Stimulated activated CD4-positive, alpha-beta T cell treated with anti-CD3 and anti-CD28 coated beads, Interleukin-15, amount 100 ng/mL, for 1 hour (primary cell): ENCODE data around the gene CXXC4.

ENCODE experiments used
- DNase-seq, 2 donors: peaks; one replicate each; pipeline ENCODE4 v3.0.0-alpha.2; 2020; ENCODE audit warnings: low read depth in 1 of 2, low spot score in 1 of 2

The CXXC4 gene

DNA sequence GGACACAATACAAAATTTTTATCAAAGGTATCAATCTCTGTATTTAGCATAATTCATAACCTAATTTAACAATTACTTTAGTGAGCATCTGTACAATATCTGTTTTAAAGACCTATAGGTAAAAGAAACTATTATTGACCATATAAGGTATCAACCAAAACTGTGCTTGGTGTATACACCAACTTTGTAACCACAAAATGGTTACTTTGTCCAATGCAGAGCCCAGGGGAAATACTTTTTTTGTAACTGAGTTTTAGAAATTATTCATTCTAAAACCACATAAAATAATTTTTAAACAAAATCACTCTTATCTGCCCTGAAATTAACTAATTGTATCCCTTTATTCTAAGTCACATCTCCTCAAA is 5.0 kb downstream of the CXXC4 start:
- DNase-seq = no peak

DNA sequence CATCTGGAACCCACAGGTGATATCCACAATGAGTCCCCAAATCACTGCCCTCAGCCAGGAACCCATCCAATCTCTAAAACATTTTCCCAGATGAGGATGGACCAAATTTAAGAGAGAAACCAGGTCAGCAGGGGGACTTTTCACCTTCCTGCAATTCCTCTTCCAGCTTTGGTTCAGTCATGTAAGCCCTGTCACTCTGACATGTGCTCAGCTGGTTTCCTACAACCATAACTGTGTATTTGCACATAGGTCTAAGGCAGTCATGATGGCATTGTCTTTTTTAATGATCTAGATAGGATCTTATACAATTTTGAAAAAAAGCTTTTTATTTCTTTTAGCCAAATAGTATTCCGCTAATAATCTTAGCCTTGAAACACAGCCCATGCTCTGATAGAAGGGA is 6.5 kb downstream of the CXXC4 start:
- DNase-seq = no peak

DNA sequence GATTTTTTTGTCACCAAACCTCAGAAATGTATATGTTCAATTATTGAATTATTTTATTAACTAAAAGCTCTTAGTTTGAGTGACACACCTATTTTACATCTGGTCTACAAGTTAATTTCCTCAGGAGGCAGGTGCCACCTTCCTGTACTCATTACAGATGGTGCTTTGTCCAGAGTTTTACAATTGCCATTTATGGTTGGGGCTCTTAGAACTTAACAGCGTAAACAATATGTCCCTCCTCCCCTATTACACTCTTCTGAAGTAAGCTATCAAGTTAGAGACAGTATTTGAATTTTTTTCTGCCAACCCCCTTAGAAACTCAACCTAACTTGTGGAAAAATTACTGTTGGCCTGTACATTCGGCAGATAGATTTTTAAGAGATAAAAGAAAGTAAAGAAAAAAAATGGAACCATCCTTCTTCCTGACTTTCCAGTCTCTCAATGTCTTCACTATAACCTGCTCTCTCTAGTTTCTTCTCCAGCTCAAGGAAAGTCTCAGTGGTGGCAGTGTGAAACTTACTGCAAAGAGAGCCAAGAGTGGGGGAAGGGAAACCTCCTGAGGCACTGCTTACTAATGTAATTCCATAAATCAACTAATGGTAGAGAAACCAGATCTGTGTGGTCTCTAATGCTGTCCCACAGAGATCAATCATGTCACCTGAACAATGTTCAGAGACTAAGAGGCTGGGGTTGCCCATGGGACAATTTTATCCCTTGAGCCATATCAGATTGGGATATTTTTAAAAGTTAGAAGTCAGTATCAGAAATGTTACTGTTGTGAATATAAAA is 7.8 kb downstream of the CXXC4 start:
- no peak for DNase-seq

DNA sequence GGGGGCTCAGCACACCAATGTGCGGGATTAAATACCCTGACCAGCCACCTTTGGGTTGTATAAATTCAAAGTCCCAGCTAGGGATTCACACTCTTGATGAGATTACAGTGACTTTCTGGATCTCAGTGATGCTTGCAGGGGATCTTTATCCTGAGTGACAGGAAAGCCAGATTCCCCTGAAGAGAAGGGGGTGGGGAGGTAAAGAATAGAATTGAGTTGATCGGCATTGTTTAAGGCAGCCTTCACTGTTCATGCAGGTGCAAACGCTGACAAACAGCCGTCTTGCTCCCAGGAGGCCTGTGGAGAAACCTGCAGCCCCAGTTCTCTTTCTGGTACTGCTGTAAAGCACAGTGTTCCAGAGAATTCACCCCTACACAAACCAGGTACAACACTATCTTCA is 19.0 kb downstream of the CXXC4 start:
- no peak for DNase-seq

DNA sequence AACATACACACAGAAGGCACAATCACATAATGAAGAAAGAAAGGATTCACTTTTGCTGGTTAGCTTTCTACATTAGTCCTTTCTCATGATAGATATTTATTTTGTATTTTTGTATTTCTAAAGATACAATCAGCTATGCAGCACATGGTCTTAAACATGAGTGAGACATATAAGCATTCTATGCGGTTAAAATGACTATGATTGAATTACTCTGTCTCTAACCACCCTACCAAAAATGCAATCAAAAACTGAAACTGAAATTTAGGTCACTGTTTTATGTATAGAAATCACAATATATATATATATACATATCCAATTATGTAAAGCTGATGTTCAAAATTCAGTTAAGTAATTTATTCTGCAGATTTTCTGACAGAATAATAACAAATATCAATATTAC is 21.9 kb downstream of the CXXC4 start:
- no peak for DNase-seq

DNA sequence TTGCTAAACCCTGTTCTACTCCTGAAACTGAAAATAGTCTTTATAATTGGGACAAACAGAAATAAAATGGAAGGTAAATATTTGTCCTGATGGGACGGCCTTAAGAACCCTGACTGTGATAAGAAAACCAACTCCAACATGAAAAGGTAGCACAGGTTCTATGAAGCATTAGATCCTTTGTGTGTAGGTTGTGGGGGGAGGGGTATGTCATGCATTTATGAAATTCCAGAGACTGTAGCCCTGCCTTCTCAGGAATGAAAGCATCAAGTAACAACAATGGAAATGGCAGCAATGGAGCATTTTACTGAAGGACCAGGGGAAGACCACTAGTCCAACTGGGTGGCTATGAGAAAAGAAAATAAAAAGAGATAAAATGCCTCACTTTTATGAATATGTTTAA is 23.9 kb downstream of the CXXC4 start:
- no peak for DNase-seq

DNA sequence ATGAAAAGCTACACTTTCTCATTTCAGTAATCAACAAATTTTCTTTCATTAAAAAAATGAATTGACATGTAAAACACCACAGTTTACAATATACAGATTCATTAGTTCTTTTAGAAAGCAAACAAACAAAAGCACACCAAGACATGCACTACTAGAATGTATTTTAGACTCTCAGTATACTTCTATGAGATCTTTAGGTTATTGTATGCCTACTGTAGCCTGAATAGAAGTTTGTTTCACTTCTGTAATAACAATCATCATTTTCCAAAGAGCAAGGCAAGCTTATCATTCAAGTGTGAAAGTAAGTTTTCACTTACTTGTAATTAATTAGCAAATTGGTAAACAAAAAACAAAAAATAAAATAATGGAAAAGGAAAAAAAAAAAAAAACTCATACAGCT is 24.9 kb downstream of the CXXC4 start:
- no peak for DNase-seq

DNA sequence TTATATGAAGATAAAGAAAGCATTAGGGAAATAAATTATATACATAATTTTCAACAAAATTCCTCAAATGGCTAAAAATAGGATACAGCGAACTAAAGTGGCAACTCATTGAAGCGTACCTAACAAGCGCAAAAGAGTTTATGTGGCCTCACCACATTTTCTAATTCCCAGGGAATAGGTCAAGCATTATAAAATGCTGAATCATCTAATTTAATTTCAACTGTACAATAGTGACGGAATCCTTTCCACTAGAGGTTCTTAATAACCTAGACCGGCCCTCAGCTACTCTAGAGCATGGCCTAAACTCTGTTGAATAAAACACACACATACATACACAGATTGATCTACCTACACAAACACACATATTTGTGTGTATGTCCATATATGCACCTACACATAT is 29.1 kb downstream of the CXXC4 start:
- DNase-seq = no peak

DNA sequence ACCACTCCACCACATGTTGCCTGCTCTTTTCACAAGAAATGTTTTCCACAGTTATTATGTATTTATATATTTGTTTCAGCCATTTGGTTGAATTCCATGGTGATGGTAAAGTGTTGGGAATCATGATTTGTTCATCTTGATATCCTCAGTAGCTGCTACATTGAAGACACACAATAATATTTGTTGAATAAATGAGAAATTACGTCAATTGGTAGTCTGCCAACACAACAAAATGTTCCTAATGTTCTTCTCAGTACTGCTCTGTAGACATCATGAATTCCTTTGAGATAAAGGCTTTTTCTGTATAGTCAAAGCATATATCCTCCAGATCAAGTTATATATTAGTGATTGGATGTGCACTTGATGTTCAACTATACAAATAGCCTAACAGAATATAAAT is 29.5 kb downstream of the CXXC4 start:
- DNase-seq = no peak

DNA sequence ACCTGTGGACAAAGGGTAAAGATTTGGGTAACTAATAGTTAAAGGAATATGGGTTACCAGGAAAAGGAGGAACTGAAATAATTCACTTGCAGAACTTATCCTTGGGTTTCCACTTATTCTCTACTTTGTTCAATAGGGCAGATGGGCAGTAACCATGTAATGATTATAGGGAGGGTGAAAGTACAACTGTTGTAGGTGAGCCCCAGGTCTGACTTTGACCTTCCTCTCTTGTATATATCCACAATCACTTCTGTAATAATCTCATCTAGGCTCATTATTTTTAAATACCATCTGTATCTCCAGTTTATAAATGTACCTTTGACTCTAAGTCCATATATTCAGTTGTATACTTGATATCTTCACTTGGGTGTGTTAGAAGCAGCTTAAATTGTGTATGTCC is 32.1 kb downstream of the CXXC4 start:
- DNase-seq = no peak

DNA sequence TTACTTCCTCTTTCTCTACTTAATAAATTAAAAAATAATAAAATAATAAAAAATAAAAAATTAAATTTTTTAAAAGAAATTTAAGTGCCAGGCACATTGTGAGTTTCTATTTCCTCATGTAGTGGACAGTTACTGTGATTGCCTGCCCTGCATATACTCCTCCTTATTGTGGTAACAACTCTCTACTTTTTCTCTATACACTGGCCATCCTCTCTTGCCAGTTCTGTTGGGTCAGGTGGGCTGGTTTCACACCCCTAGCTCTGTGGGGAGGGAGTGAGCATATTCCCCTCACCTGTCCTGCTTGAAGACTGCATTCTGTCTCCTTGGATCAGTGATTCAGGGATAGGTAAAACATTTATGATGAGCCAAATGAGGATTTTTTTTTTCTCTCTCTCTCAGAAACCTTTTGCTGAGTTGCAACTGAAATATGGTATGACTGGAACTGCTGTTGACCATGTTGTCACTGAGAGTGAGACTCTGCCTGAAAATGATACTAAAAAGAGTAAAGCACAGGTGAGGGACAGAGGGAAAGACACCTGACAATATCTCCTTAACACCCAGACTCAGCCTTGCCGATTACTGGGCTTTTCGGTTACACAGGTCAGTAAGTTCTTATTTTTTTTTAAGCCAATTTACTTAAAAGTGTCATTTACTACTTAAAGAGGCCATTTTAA is 37.2 kb downstream of the CXXC4 start:
- DNase-seq = no peak

DNA sequence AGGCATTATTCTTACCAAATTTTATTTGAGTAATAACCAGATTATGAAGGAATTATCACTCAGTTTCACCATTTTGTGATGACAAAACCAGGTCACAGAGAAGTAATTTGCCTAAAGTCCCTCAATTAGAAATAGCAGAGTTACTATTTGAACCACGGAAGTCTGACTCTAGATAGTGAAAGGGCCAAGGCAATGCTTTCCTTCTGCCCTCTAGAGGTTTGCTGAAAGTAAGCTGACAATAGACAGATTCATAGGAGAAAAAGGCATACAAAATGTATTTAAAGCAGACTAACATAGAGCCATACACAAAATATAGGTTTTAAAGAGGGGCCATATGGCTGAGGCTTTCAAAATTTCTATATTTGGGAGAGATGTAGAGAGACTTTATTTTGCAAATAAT is 43.1 kb downstream of the CXXC4 start:
- no peak for DNase-seq

DNA sequence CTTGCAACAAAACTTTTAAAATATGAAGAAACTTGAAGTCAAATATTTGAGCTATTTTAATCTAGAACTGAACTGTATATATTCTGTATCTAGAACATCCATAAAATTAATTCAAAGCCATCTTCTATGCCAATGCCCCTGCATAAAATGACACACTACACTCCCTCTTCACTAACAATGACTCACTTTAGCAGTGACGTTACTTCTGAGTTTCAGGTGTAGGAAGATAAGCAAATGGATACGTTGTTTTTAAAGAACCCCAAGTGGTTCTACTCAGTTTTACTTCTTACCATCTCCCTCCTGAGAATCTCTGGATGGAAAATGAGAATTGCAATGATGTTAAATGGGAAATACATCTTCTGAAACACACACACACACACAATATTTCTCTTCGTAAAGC is 45.2 kb downstream of the CXXC4 start:
- no peak for DNase-seq

DNA sequence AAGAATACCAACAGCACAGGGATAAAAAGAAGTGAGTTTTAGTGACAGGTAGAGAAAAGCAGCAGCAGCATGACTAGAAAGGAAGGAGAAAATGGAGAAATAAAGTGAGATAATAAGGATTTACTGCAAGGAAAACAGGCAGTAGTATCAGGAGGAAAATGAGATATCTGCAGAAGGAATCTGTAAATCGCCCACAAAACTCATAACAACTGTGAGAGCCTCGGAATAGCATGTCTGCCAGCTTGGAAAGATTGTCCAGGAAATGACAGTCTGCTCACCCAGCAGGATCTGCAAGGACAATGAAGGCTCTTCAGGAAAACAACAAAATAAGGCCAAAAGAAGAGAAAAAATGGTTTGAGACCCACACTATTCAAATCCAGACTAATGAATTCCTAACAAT is 47.4 kb downstream of the CXXC4 start:
- DNase-seq = no peak

DNA sequence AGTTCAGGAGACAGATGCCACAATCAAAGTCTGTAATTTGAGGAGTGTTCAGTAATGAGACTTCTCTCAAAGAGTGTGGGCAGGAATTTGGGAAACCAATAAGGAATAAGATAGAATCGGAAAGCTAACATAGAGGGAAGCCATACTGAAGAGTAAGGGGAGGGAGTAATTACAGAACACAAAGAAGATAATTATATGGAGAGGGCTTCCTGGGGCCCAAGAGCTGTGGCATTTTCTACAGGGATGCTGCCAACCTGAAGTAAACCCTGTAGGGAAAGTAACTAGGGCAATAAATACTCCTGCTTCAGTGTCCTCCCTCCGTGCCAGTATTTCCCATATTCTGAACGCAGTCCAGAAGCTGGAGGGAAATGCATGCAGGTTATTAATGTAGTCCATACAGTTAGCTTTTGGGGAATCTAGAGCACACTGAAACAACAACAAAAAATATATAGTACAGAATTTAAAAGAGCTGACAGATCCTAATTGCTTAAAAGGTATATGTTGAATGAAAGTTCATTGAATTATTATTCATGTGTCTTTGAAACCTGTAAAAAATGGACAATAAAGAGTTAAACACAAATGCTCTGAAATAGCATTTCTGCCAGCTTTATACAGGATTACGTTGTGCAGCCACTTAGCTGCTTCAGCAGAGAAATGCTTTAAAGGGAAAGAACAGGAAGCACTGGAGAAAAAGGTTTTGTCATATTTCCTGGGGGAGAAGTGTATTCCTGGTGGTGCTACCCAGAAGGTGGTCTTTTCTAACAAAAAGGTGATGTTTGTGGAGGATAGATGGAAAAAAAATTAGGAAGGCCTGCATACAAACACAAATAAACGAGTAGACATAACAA is 48.0 kb downstream of the CXXC4 start:
- DNase-seq = no peak

DNA sequence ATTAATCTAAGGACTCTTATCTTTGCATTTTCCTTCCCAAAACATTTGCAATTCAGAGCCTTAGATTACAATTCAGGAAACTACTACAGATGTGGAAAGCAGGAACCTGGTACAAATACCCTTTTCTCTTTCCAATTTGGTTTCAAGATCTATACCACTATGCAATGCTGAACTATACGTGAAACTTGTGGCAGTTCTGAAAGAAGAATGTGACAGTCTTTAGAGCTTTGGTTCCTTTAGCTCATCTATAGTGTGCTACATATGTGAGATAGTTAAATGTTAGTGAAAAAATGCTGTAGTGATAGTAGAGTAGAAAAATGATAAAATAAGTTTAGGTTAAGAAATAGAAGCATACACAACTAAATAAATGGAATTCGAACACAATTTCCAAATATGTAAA is 50.0 kb downstream of the CXXC4 start:
- DNase-seq = no peak

DNA sequence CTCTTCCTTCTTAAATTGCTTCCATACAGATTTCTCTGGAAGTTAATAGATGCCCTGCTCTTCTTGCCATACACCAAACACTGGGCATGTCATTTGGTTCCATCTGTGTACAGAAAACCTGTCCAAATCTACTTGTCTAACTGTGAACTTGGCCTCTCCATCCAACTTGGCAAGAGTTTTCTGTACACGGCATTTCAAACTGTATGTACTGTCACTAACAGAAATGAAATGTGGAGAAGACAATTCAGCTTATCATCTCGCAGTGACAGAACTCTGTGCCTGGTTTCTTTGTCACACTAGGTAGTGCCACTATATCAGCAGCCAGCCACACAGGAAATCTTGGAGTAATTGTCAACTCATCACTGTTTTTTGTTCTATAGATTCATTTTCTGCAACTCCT is 58.2 kb downstream of the CXXC4 start:
- DNase-seq = no peak

DNA sequence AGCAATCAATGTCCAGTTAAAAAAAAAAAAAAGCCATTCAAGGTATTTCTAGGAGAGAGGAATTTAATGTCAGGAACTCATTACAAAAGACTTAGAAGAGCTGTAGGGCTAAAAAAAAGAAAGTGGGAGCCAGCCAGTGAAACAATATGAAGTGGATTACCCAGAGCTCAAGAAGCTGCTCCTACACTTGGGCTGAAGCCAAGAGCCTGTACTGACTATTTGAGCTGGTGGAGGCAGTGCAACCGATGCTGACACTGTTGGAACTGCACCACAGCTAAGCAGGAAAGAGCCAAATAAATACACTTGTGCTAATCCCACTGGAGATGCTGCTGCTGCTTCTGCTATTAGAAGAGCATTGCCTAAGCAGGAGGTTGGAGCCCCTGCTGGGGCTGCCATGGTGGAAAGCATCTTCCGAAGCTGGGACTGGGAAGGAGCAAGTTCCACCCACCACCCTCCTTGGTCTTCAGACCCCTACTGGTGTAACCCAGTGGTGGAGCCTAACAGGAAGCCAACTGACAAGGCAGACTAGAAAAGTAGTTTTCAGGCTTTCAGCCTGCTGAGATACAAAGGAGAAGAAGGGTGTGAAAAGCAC is 65.4 kb downstream of the CXXC4 start:
- DNase-seq = no peak

DNA sequence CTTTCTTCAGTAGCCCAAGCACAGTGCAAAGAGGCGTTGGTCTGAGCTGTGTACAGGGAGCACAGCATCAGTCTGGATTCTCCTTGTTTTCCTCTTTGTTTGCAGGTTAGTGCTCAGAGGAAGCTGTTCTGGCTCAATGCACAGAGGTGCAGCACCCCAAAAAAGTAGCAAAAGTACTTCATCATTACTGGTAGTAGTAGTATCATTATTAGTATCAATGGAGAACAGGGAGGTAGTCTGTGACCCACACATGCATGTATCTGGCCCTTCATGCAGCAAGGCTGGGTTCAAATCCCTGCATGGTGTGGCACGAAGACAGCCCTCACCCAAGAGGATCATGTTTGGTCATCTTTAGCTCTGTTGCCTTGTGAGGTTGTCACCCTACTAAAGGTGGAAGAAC is 68.7 kb downstream of the CXXC4 start:
- no peak for DNase-seq

DNA sequence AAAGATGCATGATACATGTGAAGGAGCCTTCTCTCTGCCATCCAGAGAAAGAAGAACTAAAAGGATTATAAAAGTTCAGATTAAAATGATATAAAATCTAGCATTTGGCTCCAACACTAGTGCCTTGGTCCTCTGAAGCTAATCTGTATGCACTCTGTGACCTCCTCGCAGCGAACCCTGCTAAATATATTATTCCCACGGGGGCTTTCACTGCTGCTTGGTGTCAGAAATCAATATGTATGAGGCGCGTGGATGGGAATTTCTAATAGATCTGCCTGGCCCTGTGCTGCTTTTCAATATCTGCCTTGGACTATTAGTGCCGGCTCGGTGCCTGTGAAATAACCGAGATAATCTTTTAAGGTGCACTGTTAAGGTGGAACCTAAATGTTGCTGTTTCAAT is 69.7 kb downstream of the CXXC4 start:
- no peak for DNase-seq

DNA sequence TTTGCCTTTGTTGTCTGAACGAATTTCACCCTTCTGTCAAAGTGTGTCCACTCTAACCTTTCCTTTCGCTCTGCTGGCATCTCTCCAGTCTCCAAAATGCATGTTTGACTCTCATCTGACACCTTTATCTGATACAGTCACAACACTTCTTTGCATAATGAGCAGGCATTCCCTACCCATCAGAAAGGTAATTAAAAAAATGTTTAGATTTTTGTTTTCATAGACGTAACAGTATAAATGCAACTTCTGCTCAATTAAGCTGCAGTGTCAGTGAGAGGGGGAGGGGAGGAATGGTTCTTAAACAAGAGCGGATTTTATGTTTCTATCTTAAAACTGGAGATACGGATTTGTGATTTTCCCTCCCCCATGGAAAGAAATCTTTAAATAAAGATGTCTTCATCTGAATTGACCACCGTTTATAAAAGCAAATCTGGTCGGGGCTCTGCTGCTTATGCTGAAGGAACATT is 70.2 kb downstream of the CXXC4 start:
- no peak for DNase-seq

DNA sequence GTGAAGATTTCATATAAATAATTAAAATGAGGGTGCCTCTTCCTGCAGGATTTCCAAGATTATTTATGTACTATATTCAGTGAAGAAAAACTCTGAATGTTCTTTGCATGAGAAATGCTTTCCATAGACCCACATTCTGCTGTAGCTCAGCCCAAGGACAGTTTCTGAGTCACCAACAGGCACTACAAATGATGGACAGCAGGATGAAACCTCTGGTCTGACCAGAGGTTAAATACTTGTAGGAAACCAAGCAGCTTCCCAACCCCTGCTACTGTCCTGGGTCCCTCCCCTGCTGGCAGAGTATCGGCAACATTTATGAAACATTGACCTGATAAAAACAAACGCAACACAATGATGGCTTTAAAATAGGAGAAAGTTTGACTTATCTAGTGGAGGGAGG is 73.1 kb downstream of the CXXC4 start:
- no peak for DNase-seq
